Stimulated activated CD8-positive, alpha-beta memory T cell treated with anti-CD3 and anti-CD28 coated beads, Interleukin-15, amount 100 ng/mL, for 4 hours (primary cell): Measurements from ENCODE around the gene RIMBP2.
"Not testable (repeated sequence)": the region's sequence is repeated elsewhere in the genome, so short reads cannot be mapped to it uniquely, and the experiment has no call there.

Source experiments
- DNase-seq, 2 donors: peaks; one replicate each; pipeline ENCODE4 v3.0.0-alpha.2; 2020; ENCODE audit warnings: low read depth in 2 of 2

Gene RIMBP2

GRCh38 chr12:130705178-130705822 is 10.8 kb downstream of the RIMBP2 start:
- DNase-seq, result no peak

GRCh38 chr12:130704606-130705005 is 11.5 kb downstream of the RIMBP2 start:
- no peak for DNase-seq

- DNase-seq, result no peak
Observed at GRCh38 chr12:130703733-130704375, 12.2 kb downstream of the RIMBP2 start.

- DNase-seq, result no peak
Observed at GRCh38 chr12:130702966-130703732, 12.9 kb downstream of the RIMBP2 start.

- no peak for DNase-seq
Observed at GRCh38 chr12:130701402-130701744, 14.7 kb downstream of the RIMBP2 start.

GRCh38 chr12:130700492-130701401 is 15.4 kb downstream of the RIMBP2 start:
- DNase-seq, result no peak

GRCh38 chr12:130698106-130698505 is 18.0 kb downstream of the RIMBP2 start:
- DNase-seq, result no peak

- DNase-seq, result no peak
Observed at GRCh38 chr12:130696379-130697100, 19.6 kb downstream of the RIMBP2 start.

- no peak for DNase-seq
Observed at GRCh38 chr12:130695061-130695460, 21.0 kb downstream of the RIMBP2 start.

- DNase-seq, result no peak
Observed at GRCh38 chr12:130689408-130690405, 26.4 kb downstream of the RIMBP2 start.

- not testable (repeated sequence) for DNase-seq
Observed at GRCh38 chr12:130688999-130689398, 27.1 kb downstream of the RIMBP2 start.

GRCh38 chr12:130687796-130688778 is 28.0 kb downstream of the RIMBP2 start:
- no peak for DNase-seq

- no peak for DNase-seq
Observed at GRCh38 chr12:130687190-130687589, 28.9 kb downstream of the RIMBP2 start.

GRCh38 chr12:130686511-130686991 is 29.5 kb downstream of the RIMBP2 start:
- DNase-seq, result no peak

- no peak for DNase-seq
Observed at GRCh38 chr12:130685850-130686249, 30.2 kb downstream of the RIMBP2 start.

GRCh38 chr12:130685250-130685787 is 30.8 kb downstream of the RIMBP2 start:
- no peak for DNase-seq

GRCh38 chr12:130683811-130684210 is 32.3 kb downstream of the RIMBP2 start:
- DNase-seq, result no peak

- no peak for DNase-seq
Observed at GRCh38 chr12:130683080-130683479, 33.0 kb downstream of the RIMBP2 start.
